Cerebellar nuclear complex (tissue), 1 donor: Measurements from ENCODE around the gene C13orf46.
"Not testable (repeated sequence)": the region's sequence is repeated elsewhere in the genome, so short reads cannot be mapped to it uniquely, and the experiment has no call there.

Experiments
- DNase-seq, 2 experiments: peaks; one replicate each; lab custom pipeline; 2025; lab: John Stamatoyannopoulos, UW

Gene C13orf46

DNA sequence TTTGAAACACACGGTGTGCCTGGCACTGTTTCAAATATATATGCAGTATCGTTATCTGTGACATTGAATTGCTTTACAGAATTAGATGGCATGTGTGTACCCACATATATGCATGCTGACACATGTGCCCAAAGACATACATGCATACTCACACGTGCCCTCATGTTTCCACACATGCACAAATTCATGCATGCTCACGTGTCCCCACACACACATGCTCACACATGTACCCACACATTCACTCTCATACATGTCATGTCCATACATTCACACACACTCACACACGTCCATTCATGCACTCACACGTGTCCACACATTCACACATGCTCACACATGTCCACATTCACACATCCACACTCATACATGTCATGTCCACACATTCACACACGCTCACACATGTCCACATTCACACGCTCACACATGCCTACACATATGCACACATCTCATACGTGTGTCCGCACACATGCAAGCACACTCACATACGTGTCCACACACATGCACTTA is 17.9 kb upstream of the C13orf46 start:
- DNase-seq, result no peak

DNA sequence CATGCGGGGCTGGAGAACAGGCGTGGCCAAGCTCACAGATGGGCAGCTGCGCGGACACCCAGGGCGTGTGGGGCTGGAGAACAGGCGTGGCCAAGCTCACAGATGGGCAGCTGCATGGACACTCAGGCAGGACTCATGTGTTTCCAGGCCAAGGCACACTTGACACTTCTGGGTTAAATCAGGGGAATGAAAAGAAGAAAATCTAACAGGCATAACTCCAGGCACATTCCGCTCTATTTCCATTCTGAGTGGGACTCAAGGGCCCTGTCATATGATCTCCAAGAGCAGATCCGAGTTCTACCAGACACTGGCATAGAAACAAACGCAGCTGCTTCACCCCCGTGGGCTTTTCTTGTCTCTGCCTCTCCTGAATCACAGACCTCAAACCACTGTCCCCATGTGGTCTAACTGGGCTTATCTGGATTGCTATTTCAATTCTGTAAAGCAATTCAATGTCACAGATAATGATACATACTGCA is 17.4 kb upstream of the C13orf46 start:
- no peak for DNase-seq

DNA sequence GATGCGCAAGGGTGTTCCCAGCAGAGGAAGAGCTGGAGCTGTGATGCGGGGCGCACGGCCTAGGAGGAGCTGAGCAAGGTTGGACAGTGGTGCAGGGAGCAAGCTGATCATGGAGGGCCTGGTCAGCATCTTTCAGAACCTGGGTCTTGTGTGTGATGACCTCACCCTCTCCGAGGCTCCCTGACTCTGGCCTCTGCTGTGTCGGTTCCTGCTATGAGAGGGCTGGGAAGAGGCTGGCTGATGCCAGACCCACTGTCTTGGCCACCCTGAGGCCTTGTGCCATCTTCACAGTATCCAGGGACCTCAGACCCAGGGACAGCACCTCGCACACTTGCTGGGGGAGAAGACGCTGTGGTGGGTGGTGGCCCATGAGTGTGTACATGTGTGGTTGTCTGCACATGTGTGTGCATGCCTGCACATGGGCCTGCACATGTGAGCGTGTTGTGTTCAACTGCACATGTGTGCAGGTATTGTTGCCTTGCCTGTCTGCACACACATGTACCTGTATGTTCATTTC is 16.5 kb upstream of the C13orf46 start:
- no peak for DNase-seq

DNA sequence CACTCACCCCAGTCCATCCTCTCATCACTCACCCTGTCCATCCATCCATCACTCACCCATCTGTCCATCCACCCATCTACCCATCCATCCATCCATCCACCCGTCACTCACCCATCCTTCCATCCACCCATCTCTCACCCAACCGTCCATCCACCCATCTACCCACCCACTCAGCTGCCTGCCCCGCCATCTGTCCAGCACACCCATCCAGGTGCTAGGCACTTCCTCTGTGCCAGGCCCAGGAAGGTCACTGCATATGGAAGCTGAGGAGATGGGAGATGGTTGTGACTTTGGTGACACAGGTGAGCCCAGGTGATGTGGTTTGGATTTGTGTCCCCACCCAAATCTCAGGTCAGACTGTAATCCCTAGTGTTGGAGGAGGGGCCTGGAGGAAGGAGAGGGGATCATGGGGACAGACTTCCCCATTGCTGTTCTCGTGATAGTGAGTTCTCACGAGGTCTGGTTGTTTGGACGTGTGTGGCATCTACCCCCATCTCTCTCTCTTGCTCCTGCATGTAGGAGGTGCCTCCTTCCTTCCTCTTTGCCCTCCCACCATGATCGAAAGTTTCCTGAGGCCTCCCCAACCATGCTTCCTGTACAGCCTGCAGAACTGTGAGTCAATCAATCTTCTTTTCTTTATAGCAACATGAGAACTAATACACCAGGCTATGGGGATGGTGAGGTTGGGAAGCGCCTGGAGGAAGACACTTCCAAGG is 15.9 kb upstream of the C13orf46 start:
- DNase-seq, result no peak

DNA sequence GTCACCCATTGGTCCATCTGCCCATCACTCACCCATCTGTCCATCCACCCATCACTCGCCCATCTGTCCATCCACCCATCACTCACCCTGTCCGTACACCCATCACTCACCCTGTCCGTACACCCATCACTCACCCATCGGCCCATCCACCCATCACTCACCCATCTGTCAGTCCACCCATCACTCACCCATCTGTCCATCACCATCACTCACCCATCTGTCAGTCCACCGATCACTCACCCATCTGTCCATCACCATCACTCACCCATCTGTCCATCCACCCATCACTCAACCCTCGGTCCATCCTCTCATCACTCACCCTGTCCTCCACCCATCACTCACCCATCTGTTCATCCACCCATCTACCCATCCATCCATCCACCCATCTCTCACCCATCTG is 15.0 kb upstream of the C13orf46 start:
- DNase-seq, result not testable (repeated sequence)

DNA sequence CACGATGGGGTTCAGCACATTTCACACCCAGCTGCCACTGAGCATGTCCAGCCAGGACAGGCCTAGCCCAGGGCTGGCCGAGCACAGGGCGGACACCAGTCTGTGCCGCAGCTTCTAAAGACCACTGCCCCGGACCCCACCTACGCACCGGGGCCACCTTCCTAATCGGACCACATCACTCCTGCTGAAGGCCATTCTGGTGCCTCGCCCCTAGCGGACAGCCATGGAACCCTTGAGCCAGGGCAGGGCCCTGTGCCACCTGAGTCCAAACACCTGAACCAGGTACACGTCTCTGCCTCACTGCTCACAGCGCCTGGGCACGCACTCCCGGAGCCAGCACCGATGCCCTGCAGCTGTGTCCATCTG is 8.4 kb upstream of the C13orf46 start:
- no peak for DNase-seq

DNA sequence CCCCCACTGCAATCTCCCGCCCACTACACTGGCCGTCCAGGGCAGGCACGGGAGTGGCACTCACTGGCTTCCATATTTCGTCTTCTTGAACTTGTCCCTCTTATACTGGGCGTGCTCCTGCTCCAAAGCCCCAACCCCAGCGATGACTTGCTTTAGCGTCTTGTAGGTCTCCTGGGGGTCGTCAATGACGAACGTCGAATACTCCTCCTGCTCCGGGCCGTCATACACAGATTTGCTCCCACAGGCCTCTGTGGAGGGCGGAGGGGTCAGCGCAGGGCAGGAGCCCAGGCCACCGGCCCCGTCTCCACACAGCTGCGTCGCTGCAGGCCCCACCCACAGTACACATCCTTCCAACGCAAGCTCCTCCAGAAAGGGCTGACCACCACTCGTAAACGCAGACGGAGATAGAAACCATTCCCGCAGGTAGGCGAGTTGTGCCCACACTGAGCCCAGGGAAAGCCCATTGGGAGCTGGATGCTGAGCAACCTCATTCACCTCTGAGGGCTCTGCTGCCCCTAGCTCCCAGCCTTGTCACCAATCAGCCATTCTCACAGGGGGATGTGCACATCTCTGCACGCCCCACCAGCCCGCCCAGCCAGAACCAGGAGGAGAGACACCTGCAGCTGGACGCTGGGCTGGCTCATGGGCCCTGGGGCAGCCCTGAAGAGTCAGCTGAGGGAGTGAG is 7.9 kb upstream of the C13orf46 start:
- DNase-seq, result no peak

DNA sequence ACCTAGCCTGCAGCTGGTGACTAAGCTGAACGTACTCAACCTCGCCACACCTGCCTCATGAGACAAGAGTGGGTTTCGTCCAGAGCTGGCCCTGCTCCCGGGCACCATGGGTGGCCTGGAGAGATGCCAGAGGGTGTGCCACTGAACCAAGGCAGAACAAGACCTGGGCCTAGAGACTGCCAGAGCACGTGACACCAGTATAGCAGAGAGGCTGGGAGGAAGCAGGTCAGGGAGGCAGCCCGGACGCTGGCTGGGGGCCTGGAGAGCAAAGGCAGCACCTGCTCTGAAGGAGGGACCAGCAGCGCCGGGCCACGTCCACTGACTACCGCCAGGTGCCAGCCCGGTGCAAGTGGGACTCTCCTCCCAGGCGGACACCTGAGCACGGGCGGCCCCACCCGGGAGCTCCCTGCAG is 7.3 kb upstream of the C13orf46 start:
- no peak for DNase-seq

DNA sequence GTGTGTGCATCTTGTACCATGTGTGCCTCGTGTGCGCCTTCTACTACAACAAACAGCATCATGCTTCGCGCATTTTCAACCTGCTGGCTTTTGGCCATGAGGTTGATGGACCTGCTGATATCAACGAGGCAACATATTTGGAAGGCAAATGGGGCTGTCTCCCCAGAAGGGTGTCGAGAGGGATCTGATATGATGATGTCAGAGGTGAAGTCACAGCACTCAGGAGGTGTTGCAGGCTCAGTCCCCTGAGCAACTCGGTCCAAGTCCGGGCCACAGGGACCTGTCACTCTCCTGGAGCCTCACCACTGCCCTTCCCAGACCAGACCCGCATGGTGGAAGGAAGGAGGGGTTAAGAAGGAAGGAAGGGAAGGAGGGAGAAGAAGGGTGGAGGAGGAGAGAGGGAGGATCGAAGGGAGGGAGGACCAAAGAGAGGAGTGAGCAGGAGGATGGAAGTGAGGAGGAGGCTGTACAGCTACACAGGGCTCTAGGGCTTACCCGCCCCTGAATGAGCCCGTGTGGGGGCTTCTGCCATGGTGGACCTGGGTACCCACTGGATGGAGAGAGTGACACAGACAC is 6.7 kb upstream of the C13orf46 start:
- DNase-seq, result no peak

DNA sequence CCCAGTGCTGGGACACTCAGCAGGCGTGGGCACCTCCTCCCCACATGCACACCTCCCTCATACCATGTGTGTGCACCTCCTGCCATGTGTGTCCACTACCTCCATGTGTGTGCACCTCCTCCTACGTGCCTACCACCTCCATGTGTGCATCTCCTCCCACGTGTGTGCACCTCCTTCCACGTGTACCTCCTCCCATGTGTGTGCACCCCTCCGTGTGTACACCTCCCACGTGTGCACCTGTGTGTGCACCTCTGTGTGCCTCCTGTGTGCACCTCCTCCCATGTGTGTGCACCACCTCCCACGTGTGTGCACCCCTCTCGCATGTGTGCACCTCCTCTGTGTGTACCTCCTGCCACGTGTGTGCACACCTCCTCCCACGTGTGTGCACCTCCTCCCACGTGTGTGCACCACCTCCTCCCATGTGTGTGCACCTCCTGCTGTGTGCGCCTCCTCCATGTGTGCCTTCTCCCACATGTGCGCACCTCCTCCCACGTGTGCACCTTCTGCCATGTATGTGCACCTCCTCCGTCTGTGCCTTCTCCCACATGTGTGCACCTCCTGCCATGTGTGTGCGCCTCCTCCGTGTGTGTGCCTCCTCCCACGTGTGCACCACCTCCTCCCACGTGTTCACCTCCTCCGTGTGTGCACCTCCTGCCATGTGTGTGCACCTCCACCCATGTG is 6.1 kb upstream of the C13orf46 start:
- DNase-seq, result no peak

DNA sequence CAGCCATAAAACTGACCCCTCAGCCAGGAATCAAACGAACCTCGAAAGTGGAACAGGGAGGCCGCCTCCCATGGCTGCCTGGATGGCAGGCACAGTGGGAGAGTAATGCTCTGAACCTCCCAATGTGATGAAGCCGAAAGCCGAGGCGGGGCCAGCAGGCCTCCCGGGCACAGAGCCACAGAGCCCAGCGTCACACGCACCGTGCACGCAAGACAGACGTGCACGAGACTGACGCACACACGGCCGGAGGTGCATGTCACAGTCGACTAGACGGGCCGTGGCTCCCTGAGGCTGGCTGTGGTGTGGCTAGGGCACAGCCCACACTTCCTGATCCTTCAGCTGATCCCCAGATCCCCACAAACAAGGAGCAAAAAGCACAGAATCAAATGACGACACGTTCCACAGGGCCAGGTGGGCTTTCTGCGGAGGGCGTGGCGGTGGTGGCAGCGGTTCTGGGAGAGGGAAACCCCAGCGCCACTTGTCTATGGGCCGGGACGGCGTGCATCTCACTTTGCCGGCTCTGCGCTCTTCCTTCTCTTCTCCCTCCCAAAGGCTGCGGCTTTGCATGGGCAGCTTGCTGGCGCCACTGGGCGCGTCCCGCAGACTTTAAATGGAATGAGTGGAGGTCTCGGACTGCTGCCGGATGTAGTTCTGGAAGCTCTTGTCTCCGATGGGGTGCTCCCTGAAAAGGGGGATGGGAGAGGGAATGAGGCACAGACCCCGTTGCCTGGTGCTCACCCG is 5.0 kb upstream of the C13orf46 start:
- DNase-seq, result no peak

DNA sequence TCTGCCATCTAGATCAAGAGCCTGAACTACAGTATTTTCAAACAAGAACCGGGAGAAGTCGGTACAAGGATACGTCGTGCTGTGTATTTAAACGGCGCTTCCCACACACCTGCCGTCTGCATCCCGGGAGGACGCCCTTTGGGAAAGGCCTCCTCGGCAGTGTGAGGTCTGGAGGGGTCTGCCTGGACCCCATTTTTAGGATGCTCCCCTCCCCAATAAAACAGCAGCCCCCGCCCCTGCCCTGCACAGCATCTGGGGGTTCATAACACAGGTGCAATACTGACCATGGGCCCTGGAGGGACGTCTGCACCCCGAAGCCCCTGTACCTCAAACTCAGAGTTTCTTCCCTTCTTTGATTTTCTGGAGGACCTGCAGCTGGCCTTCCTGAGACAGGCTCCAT is 4.1 kb upstream of the C13orf46 start:
- no peak for DNase-seq

DNA sequence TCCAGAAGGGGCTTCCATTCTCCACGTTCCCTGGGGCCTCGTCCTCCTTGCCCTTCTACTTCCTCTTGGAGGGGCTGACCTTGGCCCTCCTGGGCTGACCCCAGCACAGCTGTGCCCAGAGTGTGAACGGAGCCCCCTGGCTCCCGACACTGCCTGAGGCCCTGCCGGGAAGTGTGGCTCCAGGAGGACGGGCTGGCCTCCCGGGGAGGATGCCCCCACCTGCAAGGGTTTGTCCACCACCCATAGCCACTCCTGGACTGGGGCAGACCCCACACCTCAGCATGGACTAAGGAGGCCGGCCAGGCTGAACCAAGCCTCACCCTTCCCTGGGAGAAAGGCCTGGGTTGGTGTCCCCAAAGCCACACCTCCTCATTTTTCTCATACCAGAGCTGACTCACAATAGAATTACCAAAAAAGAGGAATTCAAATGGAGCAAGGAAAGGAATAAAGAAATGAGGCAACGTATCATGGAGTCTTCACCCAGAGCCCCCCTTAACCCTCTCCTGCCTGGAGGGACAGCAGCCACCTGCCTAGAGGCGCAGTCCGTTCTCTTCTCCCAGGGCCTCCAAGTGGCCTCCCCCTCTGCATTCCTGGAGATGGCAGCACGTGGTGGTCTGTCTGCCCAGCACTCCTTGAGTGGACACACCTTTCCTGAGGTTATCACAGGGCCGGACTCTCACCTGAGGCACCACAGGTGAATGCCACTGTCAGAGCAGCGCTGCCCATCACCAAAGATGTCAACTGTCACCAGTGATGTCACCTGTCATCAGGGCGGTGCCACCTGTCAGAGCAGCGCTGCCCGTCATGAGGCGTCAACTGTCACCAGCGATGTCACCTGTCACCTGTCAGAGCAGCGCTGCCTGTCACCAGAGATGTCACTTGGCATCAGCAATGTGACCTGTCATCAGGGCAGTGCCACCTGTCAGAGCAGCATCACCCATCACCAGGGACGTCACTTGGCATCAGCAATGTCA is 3.1 kb upstream of the C13orf46 start:
- DNase-seq, result no peak

DNA sequence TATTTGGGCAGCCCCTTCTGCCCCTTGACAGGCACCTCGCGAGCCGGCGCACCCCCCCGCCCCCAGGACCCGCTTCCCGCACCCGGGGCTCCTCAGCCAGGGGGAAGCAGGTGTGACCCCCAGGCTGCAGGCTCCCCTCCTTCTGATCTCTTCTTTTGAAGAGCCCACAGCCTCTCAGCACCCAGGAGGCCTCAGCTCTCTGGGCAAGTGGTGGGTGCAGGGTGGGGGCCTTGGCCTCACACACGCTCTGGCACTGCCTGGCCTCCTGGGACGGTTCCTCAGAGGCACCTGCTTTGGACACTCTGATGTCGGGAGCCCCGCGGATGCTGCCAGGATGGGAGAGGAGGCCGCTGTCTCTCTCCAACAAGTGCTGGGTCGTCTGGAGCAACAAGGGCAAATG is 1.5 kb upstream of the C13orf46 start:
- DNase-seq, result no peak

DNA sequence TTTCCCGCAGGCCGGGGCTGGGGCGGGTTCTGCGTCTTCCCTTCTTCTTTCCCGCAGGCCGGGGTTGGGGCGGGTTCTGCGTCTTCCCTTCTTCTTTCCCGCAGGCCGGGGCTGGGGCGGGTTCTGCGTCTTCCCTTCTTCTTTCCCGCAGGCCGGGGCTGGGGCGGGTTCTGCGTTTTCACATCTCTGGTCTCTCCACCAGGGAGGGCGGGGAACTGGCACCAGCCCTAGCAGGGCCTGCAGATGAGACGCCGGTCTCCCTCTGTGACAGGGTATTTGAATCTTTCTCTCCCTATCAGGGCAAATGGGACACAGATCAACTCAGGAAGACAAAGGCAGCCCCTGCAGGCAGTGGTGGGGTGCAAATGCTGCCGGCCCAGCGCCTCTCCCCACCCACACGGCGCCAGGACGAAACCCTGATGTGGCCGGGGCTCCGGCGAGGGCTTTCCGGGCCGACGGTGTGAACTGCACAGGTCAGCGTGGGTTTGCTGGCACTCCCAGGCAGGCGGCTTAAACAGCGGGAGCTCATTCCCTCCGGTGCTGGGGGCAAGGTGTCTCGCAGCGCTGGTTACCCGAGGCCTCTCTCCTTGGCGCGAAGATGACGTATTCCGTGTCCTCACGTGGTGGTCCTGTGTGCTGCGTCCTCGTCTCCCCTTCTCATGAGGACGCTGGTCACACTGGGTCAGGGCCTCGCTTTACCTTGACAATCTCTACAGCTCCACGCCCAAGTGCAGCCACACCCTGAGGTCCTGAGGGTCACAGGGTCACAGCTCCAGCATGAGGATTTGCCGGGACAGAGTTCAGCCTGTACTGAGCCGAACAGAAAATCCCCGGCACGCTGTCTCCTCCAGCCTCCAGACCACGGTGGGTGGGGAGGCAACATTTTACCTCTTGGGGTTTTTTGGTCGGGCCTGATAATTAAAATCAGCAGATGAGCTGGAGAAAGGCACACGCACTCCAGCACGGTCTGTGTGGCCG is 717 bp upstream of the C13orf46 start:
- no peak for DNase-seq

DNA sequence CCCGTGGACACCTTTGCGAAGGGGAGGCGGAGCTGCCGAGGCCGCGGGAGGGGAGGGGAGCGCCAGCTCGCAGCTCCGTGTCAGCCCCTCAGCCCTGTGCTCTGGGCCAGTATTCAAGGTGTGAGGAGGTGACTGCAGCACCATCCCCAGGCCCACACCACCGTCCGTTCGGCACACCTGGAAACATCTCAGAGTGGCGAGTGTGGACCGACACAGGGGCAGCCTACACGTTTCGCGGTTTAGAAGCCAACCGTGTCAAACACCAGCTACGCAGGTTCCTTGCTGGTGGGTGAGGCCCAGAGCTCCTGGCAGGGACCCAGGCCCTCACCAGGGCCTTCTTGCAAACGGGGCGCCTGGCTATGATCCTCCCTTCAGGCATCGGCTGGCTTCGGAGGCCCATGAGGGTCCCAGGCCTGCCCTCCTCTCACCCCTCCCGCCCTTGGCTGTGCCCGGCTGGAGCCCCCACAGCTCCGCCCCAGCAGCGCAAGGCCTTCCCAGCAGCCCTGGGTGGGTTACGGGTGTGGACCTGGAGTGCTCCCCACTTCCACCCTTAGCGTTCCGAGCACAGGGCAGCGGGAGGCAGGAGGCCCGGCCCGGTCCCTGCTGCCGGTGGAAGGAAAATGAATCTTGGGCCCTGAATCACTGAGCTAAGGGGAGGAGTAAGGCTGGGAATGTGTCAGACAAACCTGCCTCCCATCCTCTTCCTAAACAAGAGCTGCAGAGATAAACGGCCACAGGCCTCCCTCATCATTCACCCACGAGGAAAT is 1.2 kb downstream of the C13orf46 start:
- DNase-seq, result no peak

DNA sequence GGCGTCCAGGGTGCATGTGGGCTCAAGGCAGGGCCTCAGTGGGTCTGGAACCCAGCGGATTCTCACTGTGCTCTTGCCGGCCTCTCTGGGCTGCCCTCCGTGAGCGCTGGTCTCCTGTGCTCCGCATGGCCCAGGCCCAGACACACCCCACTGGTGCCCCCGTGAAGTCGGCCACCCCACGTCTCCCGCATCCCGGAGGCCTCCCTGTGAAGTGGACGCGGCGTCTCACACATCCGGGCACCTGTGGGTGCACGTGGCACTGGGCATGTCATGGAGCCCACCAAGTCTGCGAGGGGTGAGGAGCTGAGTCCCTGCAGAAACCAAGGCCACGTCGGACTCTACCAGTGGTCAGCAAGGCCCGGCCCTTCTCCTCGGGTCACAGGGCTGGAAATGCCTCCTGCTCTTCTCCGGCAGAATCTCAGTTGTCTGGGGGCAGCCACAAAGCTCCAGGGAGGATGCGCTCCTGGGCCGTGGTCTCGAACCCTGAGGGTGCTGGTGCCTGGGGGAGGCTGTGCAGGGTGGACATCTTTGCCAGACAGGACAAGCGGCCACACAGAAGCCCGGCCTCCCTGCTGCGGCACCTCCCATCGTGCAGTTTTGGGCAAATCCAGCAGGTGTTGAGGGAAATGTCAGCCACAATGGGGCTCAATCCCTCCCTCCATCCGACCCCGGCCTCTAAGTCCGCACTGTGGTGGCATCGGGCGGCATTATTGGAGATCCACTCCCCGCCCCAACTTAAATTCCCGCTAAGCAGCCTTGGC is 2.2 kb downstream of the C13orf46 start:
- DNase-seq, result no peak
